Fibroblast of the aortic adventitia (primary cell): ENCODE data around the gene HEG1. TPM values are rescaled to one million over a fixed set of nuclear protein-coding genes. Genes with fewer than 3 reads are reported as not detected.
A peak's percentile ranks its signal among the peaks of the same experiment; 100 is the strongest.

Source experiments
- DNase-seq: peaks from one replicate; pipeline ENCODE4 v3.0.0-alpha.2; 2010; ENCODE audit warnings: low read depth
- H3K4me3 ChIP-seq: 2 replicates; pipeline ENCODE4 v1.5.1; 2011; ENCODE audit warnings: low read depth, mild to moderate bottlenecking, control low read depth, low read length, moderate library complexity
- total RNA-seq: library from RNA; depleted of rRNA; stranded (reverse); fragments of >200 nt; gene quantifications from 2 replicates; pipeline ENCODE4 v1.2.3, GENCODE V29; 2012; ENCODE audit warnings: low replicate concordance
- TF ChIP-seq, protein P1 (sequence below): IDR thresholded peaks from 2 replicates; pipeline ENCODE4 v1.5.1; 2011; ENCODE audit warnings: mild to moderate bottlenecking, low read length, control low read depth, inconsistent platforms; ENCODE audit not compliant: insufficient read depth

HEG1 gene
- total RNA-seq, 1 donor = 198 TPM

- no peak overlapping the region for H3K4me3 ChIP-seq
- TF ChIP-seq, protein P1, sequence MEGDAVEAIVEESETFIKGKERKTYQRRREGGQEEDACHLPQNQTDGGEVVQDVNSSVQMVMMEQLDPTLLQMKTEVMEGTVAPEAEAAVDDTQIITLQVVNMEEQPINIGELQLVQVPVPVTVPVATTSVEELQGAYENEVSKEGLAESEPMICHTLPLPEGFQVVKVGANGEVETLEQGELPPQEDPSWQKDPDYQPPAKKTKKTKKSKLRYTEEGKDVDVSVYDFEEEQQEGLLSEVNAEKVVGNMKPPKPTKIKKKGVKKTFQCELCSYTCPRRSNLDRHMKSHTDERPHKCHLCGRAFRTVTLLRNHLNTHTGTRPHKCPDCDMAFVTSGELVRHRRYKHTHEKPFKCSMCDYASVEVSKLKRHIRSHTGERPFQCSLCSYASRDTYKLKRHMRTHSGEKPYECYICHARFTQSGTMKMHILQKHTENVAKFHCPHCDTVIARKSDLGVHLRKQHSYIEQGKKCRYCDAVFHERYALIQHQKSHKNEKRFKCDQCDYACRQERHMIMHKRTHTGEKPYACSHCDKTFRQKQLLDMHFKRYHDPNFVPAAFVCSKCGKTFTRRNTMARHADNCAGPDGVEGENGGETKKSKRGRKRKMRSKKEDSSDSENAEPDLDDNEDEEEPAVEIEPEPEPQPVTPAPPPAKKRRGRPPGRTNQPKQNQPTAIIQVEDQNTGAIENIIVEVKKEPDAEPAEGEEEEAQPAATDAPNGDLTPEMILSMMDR = no peak
- DNase-seq = no peak
These were observed 45.4 kb downstream of the HEG1 start for GRCh38 chr3:125010393-125010792.

DNA sequence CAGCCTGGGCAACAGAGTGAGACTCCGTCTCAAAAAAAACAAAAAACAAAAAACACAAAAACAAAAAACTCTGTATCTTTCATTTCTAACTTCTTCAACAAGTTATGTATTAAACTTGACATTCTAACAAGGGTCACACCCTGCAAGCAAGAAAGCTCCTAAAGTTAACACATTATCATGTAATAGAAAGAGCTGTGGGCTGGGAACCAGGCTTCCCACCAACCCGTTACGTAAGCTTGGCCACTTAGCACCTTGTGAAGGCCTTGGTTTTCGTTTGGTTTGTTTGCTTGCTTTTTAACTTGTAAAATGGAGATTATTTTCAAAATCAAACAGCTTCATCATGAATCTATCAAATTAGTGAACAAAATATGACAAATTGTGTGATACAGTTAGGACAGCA is 47.0 kb downstream of the HEG1 start:
- TF ChIP-seq, protein P1 = no peak
- DNase-seq = no peak
- H3K4me3 ChIP-seq = no peak overlapping the region

DNA sequence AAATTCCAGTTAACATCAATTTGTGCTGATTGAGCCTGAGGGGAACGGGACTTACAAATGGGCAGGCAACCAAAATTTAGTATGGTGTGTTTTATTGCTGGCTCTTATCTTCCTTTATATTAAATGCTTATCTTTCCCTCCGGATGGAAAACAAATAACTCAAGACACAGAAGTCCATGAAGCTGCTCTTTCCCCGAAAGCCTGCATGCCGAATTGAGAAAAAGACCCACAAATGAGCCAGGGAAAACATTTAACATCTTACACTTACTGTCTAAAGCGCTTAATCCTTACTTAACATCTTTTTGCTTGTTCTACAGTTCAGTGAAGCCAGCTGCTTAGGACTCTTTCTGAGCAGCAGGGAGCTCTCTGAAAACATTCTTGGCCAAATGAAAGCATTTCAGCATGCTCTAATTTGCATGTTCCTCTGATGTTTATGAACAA is 49.5 kb downstream of the HEG1 start:
- TF ChIP-seq, protein P1 = no peak
- H3K4me3 ChIP-seq = no peak overlapping the region
- no peak for DNase-seq

- H3K4me3 ChIP-seq = no peak overlapping the region
- DNase-seq = no peak
- TF ChIP-seq, protein P1 = no peak
These were observed 50.1 kb downstream of the HEG1 start for GRCh38 chr3:125005676-125006075.

- TF ChIP-seq, protein P1 = no peak
- no peak for DNase-seq
- no peak overlapping the region for H3K4me3 ChIP-seq
These were observed 50.6 kb downstream of the HEG1 start for GRCh38 chr3:125005222-125005621.

DNA sequence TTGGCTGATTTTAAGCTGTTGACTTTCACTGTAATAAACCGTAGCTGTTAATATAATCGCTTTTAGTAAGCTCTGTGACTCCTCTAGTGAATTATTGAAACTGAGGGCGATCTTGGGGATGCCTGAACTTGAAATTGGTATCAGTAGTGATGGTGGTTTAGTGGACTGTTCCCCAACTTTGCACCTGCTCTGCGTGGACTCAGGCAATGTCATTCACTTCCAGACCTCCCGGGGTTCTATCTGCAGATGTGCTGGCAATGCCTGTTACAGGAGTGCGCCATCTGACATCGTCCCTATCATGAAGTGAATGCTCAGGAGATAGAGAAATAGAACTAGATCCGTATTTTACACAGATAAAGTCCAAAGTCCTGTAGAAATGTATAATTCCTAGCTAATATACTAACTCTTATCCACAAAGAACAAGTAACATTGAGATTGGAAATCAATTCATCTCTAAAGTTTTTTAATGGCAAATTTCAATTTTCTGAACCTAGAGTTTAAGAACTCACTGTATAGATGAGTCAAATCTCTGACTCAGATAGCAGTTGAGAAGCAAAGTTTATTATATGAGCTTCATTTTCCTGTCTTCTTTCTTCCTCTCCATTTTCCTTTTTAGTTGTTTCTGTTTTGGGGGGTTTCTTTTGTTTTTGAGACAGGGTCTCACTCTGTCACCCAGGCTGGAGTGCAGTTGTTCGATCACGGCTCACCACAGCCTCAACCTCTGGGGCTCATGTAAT is 51.8 kb downstream of the HEG1 start:
- H3K4me3 ChIP-seq = no peak overlapping the region
- TF ChIP-seq, protein P1 = no peak
- no peak for DNase-seq

DNA sequence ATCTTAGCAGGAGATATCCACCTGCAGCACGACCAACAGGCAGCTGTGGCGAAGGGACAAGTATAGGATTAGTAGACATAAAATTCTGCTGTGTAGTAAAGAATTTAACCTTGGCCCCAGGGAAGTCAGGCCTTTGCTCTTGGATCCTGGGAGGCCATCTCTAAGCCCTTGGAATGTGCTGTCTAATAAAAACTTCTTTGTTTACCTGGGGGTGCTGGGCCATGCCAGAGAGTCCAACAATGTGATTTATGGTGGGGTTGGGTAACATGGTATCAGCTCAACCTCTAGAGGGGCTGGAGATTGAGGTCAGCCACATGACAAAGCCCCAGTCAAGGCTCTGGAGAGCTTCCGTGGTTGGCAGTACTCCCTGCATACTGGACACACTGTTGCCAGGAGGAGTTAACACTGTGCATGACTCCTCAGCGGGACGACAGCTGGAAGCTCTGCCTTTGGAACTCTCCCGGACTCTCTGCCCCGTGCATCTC is 52.4 kb downstream of the HEG1 start:
- TF ChIP-seq, protein P1 = no peak
- DNase-seq = peak; percentile 78
- H3K4me3 ChIP-seq = no peak overlapping the region
